Measurements from ENCODE around the gene SUSD3. TPM values are rescaled to one million over a fixed set of nuclear protein-coding genes. Genes with fewer than 3 reads are reported as not detected.

SUSD3 gene
- total and polyA plus RNA-seq, 2 donors (not counting 1 experiment from before 2014, with no cell fraction given) = 0.17 to 4.6 TPM

- DNase-seq (ENCODE audit: low read depth in 2 of 2) = no peak
- H4K20me1 ChIP-seq (ENCODE audit: control insufficient read depth, extremely low read depth, insufficient read depth, low read length) = no peaks in the 10 kb centered on the region
- H3K27ac ChIP-seq (ENCODE audit: insufficient read depth, low read length) = no peak overlapping the region
- no peaks in the 10 kb centered on the region for H3K27me3 ChIP-seq (ENCODE audit: control insufficient read depth, insufficient read depth, low read length)
- H3K9ac ChIP-seq (ENCODE audit: insufficient read depth, low read length) = no peak overlapping the region
- peaks cover 42% of the 10 kb centered on the region for H3K79me2 ChIP-seq (ENCODE audit: control insufficient read depth, insufficient read depth, low read length)
- no peak overlapping the region for H3K4me2 ChIP-seq (ENCODE audit: extremely low read depth, insufficient read depth, low read length)
- no peaks in the 10 kb centered on the region for H3K9me3 ChIP-seq (ENCODE audit: control insufficient read depth, insufficient read depth, low read depth, low read length)
- no peak overlapping the region for H3K4me3 ChIP-seq (replicated peaks in 1 of 4; ENCODE audit: control extremely low read depth in 1 of 4, insufficient read depth in 1 of 4, low read depth in 3 of 4, low read length in 4 of 4)
- H2AFZ ChIP-seq (ENCODE audit: low read length) = no peak overlapping the region
- no peaks in the 10 kb centered on the region for H3K4me1 ChIP-seq (ENCODE audit: control insufficient read depth, extremely low read depth, insufficient read depth, low read length)
- peaks cover 15% of the 10 kb centered on the region for H3K36me3 ChIP-seq (ENCODE audit: control insufficient read depth, insufficient read depth, low read length)
- no peak for TF ChIP-seq CTCF (conservative IDR thresholded peaks at IDR 0.05 in 1 of 2, IDR thresholded peaks at IDR 0.05 in 1 of 2; ENCODE audit: low read depth in 1 of 2, low read length in 2 of 2)
- no peak for TF ChIP-seq EZH2 (IDR thresholded peaks at IDR 0.05; ENCODE audit: low read length, missing control alignments)
Measured at GRCh38 chr9:93107151-93107824, 48.8 kb downstream of the SUSD3 start.

- Histone ChIP-seq H3K4me3 (replicated peaks in 1 of 4; ENCODE audit: control extremely low read depth in 1 of 4, insufficient read depth in 1 of 4, low read depth in 3 of 4, low read length in 4 of 4) (no peak overlapping the region), H3K27me3 (ENCODE audit: control insufficient read depth, insufficient read depth, low read length) (no peaks in the 10 kb centered on the region), H4K20me1 (ENCODE audit: control insufficient read depth, extremely low read depth, insufficient read depth, low read length) (no peaks in the 10 kb centered on the region), H3K9ac (ENCODE audit: insufficient read depth, low read length) (no peak overlapping the region), H3K4me1 (ENCODE audit: control insufficient read depth, extremely low read depth, insufficient read depth, low read length) (no peaks in the 10 kb centered on the region), H3K36me3 (ENCODE audit: control insufficient read depth, insufficient read depth, low read length) (peaks cover 15% of the 10 kb centered on the region), H2AFZ (ENCODE audit: low read length) (no peak overlapping the region), H3K4me2 (ENCODE audit: extremely low read depth, insufficient read depth, low read length) (no peak overlapping the region), H3K9me3 (ENCODE audit: control insufficient read depth, insufficient read depth, low read depth, low read length) (no peaks in the 10 kb centered on the region), H3K27ac (ENCODE audit: insufficient read depth, low read length) (no peak overlapping the region), H3K79me2 (ENCODE audit: control insufficient read depth, insufficient read depth, low read length) (peaks cover 38% of the 10 kb centered on the region)
- TF ChIP-seq EZH2 (IDR thresholded peaks at IDR 0.05; ENCODE audit: low read length, missing control alignments) (no peak), CTCF (conservative IDR thresholded peaks at IDR 0.05 in 1 of 2, IDR thresholded peaks at IDR 0.05 in 1 of 2; ENCODE audit: low read depth in 1 of 2, low read length in 2 of 2) (no peak)
- DNase-seq (ENCODE audit: low read depth in 2 of 2) = no peak
Measured at GRCh38 chr9:93107825-93108161, 49.3 kb downstream of the SUSD3 start.

- Histone ChIP-seq H3K4me1 (ENCODE audit: control insufficient read depth, extremely low read depth, insufficient read depth, low read length) (no peaks in the 10 kb centered on the region), H4K20me1 (ENCODE audit: control insufficient read depth, extremely low read depth, insufficient read depth, low read length) (no peaks in the 10 kb centered on the region), H3K9ac (ENCODE audit: insufficient read depth, low read length) (no peak overlapping the region), H2AFZ (ENCODE audit: low read length) (no peak overlapping the region), H3K4me2 (ENCODE audit: extremely low read depth, insufficient read depth, low read length) (no peak overlapping the region), H3K79me2 (ENCODE audit: control insufficient read depth, insufficient read depth, low read length) (peaks cover 32% of the 10 kb centered on the region), H3K4me3 (replicated peaks in 1 of 4; ENCODE audit: control extremely low read depth in 1 of 4, insufficient read depth in 1 of 4, low read depth in 3 of 4, low read length in 4 of 4) (no peak overlapping the region), H3K36me3 (ENCODE audit: control insufficient read depth, insufficient read depth, low read length) (peaks cover 16% of the 10 kb centered on the region), H3K27me3 (ENCODE audit: control insufficient read depth, insufficient read depth, low read length) (no peaks in the 10 kb centered on the region), H3K27ac (ENCODE audit: insufficient read depth, low read length) (no peak overlapping the region), H3K9me3 (ENCODE audit: control insufficient read depth, insufficient read depth, low read depth, low read length) (no peaks in the 10 kb centered on the region)
- no peak for DNase-seq (ENCODE audit: low read depth in 2 of 2)
- TF ChIP-seq EZH2 (IDR thresholded peaks at IDR 0.05; ENCODE audit: low read length, missing control alignments) (no peak), CTCF (conservative IDR thresholded peaks at IDR 0.05 in 1 of 2, IDR thresholded peaks at IDR 0.05 in 1 of 2; ENCODE audit: low read depth in 1 of 2, low read length in 2 of 2) (no peak)
Measured at GRCh38 chr9:93108291-93109041, 50.0 kb downstream of the SUSD3 start.
